Activated CD8-positive, alpha-beta T cell treated with anti-CD3 and anti-CD28 coated beads for 36 hours (primary cell): Measurements from ENCODE around the gene KBTBD3. TPM values are rescaled to one million over a fixed set of nuclear protein-coding genes. Genes with fewer than 3 reads are reported as not detected.

Source experiments
- ATAC-seq: fragments of 200-7000 bp; cut with Tn5 transposase; one replicate; pipeline ENCODE4 v1.10.0; 2021; ENCODE audit warnings: mild to moderate bottlenecking, moderate library complexity
- CTCF ChIA-PET: fragments of 350-600 bp; sonication (Branson Sonifier 250); formaldehyde crosslinking; loops from one replicate; lab custom pipeline; 2021; ENCODE audit warnings: antibody characterized with exemption; lab: Charles Lee
- POLR2A ChIA-PET: fragments of 350-600 bp; sonication (Branson Sonifier 250); formaldehyde crosslinking; loops from one replicate; lab custom pipeline; 2021; ENCODE audit warnings: antibody characterized with exemption; lab: Charles Lee
- DNase-seq: peaks from one replicate; pipeline ENCODE4 v3.0.0-alpha.2; 2020
- H3K27ac Mint-ChIP-seq: one replicate; pipeline ENCODE4 v1.8.0; 2021; ENCODE audit warnings: mild to moderate bottlenecking, mixed read lengths
- H3K27me3 Mint-ChIP-seq: one replicate; pipeline ENCODE4 v1.8.0; 2021; ENCODE audit warnings: mixed read lengths
- H3K36me3 Mint-ChIP-seq: one replicate; pipeline ENCODE4 v1.8.0; 2021; ENCODE audit warnings: low read depth, mixed read lengths
- H3K4me1 Mint-ChIP-seq: one replicate; pipeline ENCODE4 v1.8.0; 2021; ENCODE audit warnings: low read depth, mixed read lengths
- H3K4me3 Mint-ChIP-seq: one replicate; pipeline ENCODE4 v1.8.0; 2021; ENCODE audit warnings: mild to moderate bottlenecking, moderate library complexity, mixed read lengths
- H3K9me3 Mint-ChIP-seq: one replicate; pipeline ENCODE4 v1.8.0; 2021; ENCODE audit warnings: mixed read lengths
- intact Hi-C: fragments of 100-400 bp; cut with micrococcal nuclease; formaldehyde crosslinking; loops from one replicate; pipeline ENCODE4 v1.10.0; 2022
- total RNA-seq, 2 experiments: library from RNA; stranded (reverse); gene quantifications; one replicate each; pipeline ENCODE4 v1.2.3, GENCODE V29; 2021
- TF ChIP-seq, protein P1 (sequence below): fragments of 200-600 bp; IDR thresholded peaks from one replicate; pipeline ENCODE4 v1.8.0; 2022; ENCODE audit warnings: antibody characterized with exemption, mild to moderate bottlenecking

KBTBD3 gene
- total RNA-seq, 2 experiments from 2014 or later: 10.2 to 11.2 TPM

DNA sequence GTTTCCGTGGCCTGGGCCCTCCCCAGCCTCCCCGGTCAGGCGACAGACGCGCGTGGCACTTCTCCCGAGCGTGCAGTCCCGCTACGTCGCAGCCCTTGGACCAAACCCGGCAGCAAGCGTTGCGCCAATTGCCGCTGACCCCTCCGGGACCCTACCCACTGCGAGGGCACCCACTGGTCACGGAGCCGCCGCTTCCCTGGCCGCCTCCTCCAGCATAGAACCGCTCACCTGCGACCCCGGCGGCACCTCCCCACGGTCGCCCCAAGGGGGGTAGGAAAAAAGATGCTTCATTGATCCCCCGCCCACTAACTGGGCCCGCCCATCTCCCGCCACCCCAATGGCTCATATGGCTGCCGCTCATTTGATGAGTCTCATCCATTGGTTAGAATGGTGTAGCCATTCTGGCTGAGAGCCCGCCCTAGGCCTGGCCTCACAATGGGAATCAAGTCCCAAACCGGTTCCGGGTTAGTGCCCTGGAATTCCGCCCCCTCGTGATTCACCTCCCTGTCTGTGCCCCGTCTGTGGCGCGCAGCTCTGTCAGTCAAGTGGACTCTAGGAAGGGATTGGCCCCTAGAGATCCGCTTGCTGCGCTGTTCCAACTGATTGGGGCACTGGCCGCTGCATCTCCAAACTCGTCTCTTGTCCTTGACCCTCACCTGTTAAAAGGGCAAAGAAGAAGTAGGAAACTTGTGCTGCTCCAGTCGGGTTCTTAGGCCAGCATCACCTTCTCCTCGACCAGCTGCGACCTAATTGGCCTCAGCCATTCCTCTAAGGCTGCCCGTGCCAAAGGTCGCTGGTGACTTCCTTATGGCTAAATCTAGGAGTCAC lies 55.0 kb downstream of the KBTBD3 start, which contains the start of gene MSANTD4:
Gene MSANTD4 (minus strand): TSS at position 274 of the 828 bp plus-strand sequence. CDS start 11,323 bp downstream, outside the sequence.
- H3K4me1 Mint-ChIP-seq: peaks cover 35% of the 10 kb centered on the region
- H3K27ac Mint-ChIP-seq: peak within 1 kb of the TSS; percentile 85
- DNase-seq (peak; percentile 98), ATAC-seq (peak; percentile 98)
- ChIA-PET POLR2A (no interaction called here), CTCF (no interaction called here)
- H3K27me3 Mint-ChIP-seq: peaks cover 5% of the 10 kb centered on the region
- intact Hi-C loops: loop anchor here (2.0 kb wide), 1 partner anchor 55 kb away; the partner anchor contains the start of genes AASDHPPT and KBTBD3
- peaks cover 2% of the 10 kb centered on the region for H3K9me3 Mint-ChIP-seq
- H3K4me3 Mint-ChIP-seq: peak within 1 kb of the TSS; percentile 91
- TF ChIP-seq, protein P1, sequence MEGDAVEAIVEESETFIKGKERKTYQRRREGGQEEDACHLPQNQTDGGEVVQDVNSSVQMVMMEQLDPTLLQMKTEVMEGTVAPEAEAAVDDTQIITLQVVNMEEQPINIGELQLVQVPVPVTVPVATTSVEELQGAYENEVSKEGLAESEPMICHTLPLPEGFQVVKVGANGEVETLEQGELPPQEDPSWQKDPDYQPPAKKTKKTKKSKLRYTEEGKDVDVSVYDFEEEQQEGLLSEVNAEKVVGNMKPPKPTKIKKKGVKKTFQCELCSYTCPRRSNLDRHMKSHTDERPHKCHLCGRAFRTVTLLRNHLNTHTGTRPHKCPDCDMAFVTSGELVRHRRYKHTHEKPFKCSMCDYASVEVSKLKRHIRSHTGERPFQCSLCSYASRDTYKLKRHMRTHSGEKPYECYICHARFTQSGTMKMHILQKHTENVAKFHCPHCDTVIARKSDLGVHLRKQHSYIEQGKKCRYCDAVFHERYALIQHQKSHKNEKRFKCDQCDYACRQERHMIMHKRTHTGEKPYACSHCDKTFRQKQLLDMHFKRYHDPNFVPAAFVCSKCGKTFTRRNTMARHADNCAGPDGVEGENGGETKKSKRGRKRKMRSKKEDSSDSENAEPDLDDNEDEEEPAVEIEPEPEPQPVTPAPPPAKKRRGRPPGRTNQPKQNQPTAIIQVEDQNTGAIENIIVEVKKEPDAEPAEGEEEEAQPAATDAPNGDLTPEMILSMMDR: no peak
- peaks cover 24% of the 10 kb centered on the region for H3K36me3 Mint-ChIP-seq

DNA sequence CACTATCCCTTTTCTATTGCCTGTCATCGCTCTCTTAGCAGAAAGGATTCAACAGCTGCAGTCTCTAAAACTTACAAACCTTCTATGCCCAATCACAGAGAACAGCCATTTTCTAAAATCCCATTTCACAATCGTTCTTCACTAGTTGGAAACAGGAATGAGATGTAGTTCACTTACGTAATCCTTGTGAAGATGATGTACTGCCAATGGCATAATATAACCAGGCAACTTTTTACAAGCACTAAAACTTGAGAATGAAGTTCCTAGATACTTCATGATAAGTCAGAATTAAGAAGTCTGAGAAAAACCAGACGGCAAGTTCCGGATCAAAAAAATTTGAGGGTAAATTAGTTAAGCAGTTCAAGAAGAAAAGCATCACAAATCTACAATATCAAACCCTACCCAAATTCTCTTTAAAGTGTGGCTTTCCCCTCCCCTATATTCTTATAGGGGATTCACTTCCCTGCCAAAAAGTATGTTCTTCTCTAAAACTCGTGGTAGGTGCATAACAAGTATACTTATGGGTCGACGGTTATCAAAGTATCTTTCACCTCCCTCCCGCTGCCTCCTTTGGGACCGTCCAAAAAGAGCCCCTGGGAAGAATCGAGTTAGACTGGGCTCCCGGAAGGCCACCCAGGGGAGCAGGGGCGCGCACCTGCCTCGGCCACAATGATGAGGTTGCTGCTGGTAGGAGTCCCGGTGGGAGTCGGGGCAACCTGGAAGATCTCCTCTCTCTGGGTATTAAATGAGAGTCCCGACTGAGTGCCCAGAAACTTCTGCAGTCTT lies 55.8 kb downstream of the KBTBD3 start:
- ChIA-PET CTCF (interaction anchor here (1.4 to 1.7 kb wide), 2 partner anchors 9 to 11 kb away, joined by 3 read pairs; no protein-coding TSS in a partner anchor), POLR2A (no interaction called here)
- H3K4me1 Mint-ChIP-seq: peaks cover 43% of the 10 kb centered on the region
- no peaks in the 10 kb centered on the region for H3K9me3 Mint-ChIP-seq
- TF ChIP-seq, protein P1: no peak
- intact Hi-C loops: no loop called here
- DNase-seq (no peak), ATAC-seq (peak; percentile 3)
- peak overlapping the region; percentile 85 for H3K27ac Mint-ChIP-seq
- peaks cover 4% of the 10 kb centered on the region for H3K27me3 Mint-ChIP-seq
- peaks cover 26% of the 10 kb centered on the region for H3K36me3 Mint-ChIP-seq
- peak overlapping the region; percentile 91 for H3K4me3 Mint-ChIP-seq

DNA sequence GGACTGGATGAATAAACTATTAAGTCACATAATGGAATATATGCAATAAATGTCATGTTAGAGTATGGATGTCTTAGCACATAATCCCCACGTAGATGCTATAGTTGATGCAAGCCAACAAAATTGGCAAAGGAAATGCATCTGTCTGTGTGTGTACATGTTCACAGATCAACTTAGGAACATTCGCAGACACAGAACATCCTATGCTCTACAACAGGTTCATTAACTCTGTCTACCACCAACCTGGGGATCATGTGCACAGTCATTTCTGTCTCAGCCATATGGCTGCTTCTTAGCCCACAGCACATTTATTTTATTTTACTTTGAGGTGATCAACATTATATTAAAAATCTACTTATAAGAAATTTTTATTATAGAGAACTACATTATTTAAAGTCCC lies 60.1 kb downstream of the KBTBD3 start:
- Mint-ChIP-seq H3K9me3 (no peaks in the 10 kb centered on the region), H3K36me3 (peaks cover 42% of the 10 kb centered on the region), H3K27ac (no peak overlapping the region), H3K4me1 (peaks cover 50% of the 10 kb centered on the region), H3K4me3 (no peak overlapping the region), H3K27me3 (no peaks in the 10 kb centered on the region)
- POLR2A ChIA-PET: no interaction called here
- ATAC-seq (no peak), DNase-seq (no peak)
- TF ChIP-seq, protein P1: no peak
- CTCF ChIA-PET: no interaction called here
- intact Hi-C loops: no loop called here

DNA sequence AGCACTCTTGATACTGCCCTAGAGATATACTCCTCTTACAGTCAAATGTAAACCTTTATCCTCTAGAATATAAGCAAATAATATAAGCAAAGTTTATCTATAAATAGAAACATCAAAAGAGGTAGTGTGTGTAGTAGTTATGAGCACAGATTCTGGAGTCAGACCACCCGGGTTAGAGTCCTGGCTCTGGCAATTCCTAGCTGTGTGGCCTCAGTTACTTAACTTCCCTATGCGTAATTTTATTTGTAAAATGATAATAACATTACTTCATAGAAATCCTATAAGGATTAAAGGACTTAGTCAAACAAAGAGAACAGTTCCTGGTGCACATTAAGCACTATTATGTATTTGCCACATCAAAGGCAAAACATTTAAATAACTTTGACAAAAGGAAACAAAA lies 62.1 kb downstream of the KBTBD3 start:
- TF ChIP-seq, protein P1: no peak
- POLR2A ChIA-PET: no interaction called here
- Mint-ChIP-seq H3K9me3 (no peaks in the 10 kb centered on the region), H3K27ac (no peak overlapping the region), H3K4me3 (no peak overlapping the region), H3K36me3 (peaks cover 48% of the 10 kb centered on the region), H3K4me1 (peaks cover 50% of the 10 kb centered on the region), H3K27me3 (no peaks in the 10 kb centered on the region)
- intact Hi-C loops: no loop called here
- ATAC-seq (no peak), DNase-seq (no peak)
- CTCF ChIA-PET: no interaction called here
